Activated naive CD4-positive, alpha-beta T cell treated with anti-CD3 and anti-CD28 coated beads, Interleukin-2, amount 50 U/mL, for 72 hours (primary cell): ENCODE data around the gene PEPD. TPM values are rescaled to one million over a fixed set of nuclear protein-coding genes. Genes with fewer than 3 reads are reported as not detected.

Source experiments
- ATAC-seq, 2 donors: fragments of 150-1000 bp; cut with Tn5 transposase; 2 replicates each; pipeline ENCODE4 v1.10.0; 2021; ENCODE audit warnings: mild to moderate bottlenecking in 2 of 2, moderate library complexity in 2 of 2
- DNase-seq, 2 donors: peaks; one replicate each; pipeline ENCODE4 v3.0.0; 2021 to 2022; ENCODE audit warnings: low spot score in 2 of 2
- H3K27ac Mint-ChIP-seq, 2 donors: one replicate each; pipeline ENCODE4 v1.8.0; 2022; ENCODE audit warnings: mild to moderate bottlenecking in 2 of 2, mixed read lengths in 2 of 2
- H3K36me3 Mint-ChIP-seq, 2 donors: one replicate each; pipeline ENCODE4 v1.8.0; 2022; ENCODE audit warnings: mixed read lengths in 2 of 2
- H3K9me3 Mint-ChIP-seq, 2 donors: one replicate each; pipeline ENCODE4 v1.8.0; 2022; ENCODE audit warnings: mixed read lengths in 2 of 2
- total RNA-seq, 2 donors: library from RNA; stranded (reverse); gene quantifications; one replicate each; pipeline ENCODE4 v1.2.3, GENCODE V29; 2022

The PEPD gene
- total RNA-seq, 2 donors from 2014 or later = 27.9 to 35.2 TPM

DNA sequence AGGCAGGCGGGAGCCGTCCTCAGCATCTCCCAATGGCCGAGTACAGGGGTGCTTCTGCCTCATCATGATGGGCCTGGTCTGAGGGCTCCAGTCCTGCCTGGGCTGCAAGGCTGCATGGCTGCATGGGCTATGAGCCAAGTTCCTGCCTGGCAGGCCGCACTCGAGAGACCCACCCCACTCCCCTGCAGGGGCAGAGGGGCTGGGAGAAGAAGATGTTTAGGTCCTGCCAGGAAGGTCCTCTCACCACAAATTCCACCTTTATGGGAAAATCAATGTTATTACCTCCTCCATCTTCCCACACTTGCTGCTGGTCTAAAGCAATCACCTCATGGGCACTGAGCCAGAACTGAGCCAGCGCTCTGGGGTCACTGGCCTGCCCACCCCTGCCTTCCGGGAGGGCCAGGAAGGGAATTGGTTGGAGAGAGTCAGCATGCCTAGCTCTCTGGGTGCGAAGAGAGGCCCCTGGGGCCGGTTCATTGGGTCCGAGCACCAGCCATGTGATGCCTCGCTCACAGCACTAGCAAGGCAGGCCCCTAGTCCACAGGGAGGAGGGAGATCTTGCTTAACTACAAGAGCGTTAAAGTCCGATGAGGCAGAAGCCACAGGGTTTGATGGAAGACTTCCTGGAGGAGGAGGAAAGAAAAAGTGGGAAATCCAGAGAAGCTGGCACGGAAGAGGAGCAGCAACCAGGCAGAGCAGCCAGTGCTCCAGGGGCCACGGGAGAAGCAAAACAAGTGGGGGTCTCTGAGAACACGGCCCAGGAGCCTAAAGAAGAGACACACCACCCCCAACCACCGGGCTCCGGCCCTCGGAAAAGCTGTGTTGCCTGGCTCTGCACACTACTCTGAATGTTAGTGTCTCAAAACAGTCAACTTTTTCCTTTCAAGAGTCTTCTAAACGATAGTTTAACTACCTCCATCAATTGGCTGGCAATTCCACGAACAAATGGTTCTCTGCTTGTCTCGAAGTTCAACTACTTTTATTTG lies 84.9 kb downstream of the PEPD start:
- Mint-ChIP-seq H3K27ac (peak overlapping the region in 1 of 2 donors; percentile 15), H3K36me3 (no peaks in the 10 kb centered on the region), H3K9me3 (no peaks in the 10 kb centered on the region)
- ATAC-seq = no peak
- no peak for DNase-seq

DNA sequence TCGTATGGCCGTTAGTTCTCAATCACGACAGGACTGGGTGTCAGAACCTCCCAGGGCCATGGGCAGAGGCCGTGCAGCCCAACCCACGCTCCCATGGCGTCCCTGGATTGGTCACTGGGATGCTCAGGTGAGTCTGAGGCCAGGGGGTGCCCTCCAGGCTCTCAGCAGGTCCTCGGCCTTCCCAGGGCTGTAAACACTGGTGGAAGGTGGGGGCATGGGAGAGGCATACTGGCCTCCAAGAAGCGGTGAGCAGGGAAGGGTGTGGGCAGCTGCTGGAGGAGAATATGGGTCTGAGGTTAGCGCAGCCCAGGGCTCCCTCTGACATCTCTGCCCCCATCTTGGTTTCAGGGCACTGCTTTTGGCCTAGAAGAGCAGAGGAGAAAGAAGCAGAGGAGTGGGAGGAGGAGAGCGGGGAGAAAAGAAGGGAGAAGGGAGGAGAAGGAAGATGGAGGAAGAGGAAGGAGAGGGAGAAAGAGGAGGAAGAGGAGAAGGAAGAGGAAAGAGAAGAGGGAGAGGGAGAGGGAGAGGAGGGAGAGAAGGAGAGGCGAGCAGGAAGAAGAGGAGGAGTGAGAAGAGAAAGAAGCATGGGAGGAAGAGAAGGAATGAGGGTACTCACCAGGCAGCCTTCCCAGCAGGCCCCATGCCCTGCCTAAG lies 85.8 kb downstream of the PEPD start:
- no peak for ATAC-seq
- peak overlapping the region; percentile 15 to 19 for H3K27ac Mint-ChIP-seq
- DNase-seq = no peak
- H3K36me3 Mint-ChIP-seq = no peaks in the 10 kb centered on the region
- no peaks in the 10 kb centered on the region for H3K9me3 Mint-ChIP-seq

DNA sequence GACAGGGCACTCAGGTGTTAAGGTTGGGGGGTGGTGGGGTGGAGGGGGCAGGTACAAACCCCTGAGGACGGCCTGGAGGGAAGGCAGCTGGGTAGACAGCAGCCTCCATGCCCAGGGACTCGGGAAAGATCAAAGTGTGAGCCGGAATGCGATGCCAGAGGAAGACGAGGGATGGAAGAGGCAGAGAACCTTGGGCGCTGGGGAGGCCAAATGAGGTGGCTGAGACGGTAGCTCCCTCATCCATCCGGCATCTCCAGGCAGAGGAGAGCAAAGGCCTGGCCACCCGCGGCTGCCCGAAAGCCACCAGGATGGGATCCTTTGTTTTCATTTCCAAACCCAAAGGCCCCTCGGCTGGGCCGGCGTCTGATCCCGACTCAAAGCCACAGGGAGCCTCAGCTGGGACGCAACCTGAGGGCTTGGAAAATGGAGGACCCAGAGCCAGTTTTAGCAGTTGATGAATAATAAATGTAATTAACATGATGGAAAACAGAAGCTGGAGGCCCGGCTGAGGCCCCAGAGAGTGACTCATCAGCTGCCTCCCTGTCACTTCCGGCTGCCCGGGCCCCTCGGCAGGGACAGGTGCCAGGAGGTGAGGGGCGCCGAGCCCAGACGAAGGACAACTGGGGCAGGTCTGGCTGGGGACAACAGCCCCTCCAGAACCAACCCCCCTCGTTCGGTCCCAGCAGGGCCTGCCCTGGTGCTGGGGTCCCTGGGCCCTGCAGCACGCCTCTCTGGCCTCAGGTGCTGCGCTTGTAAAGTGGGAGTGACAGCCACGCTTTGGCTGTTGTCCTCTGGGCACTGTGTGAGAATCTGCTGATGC lies 86.5 kb downstream of the PEPD start:
- no peak for DNase-seq
- H3K9me3 Mint-ChIP-seq = no peaks in the 10 kb centered on the region
- no peak for ATAC-seq
- H3K36me3 Mint-ChIP-seq = no peaks in the 10 kb centered on the region
- H3K27ac Mint-ChIP-seq = no peak overlapping the region

DNA sequence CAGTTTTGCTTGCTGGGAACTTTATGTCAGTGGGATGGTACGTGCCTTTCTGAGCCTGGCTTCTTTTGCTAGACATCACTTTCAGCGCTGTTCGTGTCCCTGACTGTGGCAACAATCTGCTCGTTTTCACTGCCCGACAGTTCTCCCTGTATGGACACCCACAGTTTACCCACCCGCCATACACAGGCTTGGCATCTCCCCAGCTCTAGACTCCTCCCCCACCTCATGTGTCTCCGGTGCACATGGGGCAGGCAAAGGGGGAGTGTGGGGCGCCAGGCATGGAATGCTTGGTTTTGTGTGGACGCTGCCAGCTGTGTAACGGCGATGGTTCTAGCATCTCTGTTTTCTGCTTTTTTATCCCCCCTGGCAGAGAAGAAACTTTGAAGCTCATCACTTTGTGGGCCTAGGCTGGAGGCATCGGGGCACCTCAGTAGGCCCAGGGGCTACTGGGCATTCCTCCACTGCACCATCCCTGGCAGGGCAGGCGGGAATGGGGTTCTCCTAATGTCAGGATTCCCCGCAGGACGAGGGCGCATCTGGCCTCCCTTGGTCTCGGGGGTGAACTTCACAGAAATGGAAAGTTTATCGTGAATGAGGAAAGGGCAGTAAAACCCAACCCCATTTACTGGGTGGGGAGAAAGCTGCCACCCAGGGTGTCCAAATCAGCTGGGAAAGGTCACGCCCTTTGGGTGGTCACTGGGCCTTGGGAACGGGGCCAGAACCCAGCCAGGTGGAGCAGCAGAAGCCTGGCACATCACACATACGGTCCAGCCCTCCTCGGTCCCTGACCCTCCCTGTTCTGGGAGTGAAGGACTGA lies 87.3 kb downstream of the PEPD start:
- no peaks in the 10 kb centered on the region for H3K36me3 Mint-ChIP-seq
- no peak for ATAC-seq
- no peak overlapping the region for H3K27ac Mint-ChIP-seq
- no peak for DNase-seq
- H3K9me3 Mint-ChIP-seq = no peaks in the 10 kb centered on the region

DNA sequence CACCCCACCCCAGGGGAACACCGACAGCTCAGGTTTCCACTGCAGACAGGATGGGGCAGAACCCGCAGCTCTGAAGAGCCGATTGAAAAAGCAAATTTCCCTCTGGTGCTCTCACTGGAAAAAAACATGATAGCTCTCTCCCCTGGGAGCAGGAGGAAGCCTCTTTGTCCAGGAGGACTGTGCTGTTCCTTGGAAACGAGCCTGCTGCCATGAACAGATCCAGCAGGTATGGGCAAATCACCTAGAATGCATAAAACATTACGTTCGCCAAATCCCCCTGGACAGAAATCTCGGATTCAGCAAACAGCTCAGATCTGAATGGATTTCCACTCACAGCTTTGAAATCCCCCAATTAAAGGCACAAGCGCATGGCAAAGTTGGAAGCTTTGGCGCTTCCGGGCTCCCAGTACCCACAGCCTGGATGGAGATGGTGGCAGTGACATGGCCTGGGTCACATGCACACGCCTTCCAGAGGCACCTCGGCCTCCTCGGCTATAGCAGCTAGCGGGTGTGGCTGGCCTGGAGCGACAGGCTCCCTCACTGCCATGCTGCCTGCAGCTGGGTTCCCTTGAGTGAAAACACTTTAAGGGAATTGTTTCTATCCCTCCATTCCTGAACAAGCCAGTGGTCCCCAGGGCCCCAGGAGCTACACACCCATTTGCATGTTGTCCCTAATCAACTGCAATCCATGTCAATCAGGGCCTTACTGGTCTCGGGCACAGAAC lies 89.0 kb downstream of the PEPD start:
- Mint-ChIP-seq H3K9me3 (no peaks in the 10 kb centered on the region), H3K27ac (no peak overlapping the region), H3K36me3 (no peaks in the 10 kb centered on the region)
- no peak for ATAC-seq
- DNase-seq = no peak

DNA sequence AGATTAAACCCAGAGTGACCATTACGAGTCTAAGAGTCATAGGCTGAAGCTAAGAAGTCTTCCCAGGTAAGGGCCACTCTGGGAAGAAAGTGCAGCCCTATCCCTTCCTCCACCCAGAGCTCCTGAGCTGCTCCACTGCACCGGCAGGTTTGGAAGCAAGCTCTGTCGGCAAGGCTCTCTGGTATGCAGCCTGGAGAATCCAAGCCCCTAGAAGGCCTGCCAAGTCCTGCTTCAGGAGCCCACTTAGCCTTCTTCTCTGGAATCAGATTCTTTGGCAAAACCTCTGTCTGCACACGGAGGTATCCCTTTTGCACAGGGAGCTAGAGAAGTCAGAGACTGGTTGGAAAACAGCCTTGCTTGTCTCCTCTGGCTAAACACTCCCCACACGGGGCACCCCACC lies 89.6 kb downstream of the PEPD start:
- no peaks in the 10 kb centered on the region for H3K9me3 Mint-ChIP-seq
- DNase-seq (no peak), ATAC-seq (no peak)
- H3K36me3 Mint-ChIP-seq = no peaks in the 10 kb centered on the region
- H3K27ac Mint-ChIP-seq = no peak overlapping the region

DNA sequence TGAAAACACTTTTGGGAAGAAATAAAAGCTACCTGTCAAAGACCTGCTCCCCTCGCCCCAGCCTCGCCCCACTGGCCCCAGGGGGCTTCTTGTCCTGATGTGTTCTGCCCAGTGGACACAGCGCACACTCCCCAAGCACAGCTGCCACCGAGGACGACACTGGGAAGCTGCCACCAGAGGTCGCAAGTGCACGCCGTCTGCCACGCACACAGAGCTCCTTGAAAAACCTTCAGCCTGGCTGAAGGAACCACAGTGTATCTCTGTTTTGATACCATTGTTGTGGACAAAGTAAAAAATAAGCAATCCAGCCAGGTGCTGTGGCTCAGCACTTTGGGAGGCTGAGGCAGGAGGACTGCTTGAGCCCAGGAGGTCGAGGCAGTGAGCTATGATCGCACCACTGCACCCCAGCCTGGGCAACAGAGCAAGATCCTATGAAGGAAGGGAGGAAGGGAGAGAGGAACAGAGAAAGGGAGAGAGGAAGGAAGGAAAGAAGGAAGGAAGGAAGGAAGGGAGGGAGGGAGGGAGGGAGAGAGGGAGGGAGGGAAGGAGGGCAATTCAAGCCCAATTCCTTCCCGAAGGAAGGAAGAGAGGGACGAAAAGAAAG lies 90.8 kb downstream of the PEPD start:
- Mint-ChIP-seq H3K27ac (no peak overlapping the region), H3K36me3 (no peaks in the 10 kb centered on the region), H3K9me3 (no peaks in the 10 kb centered on the region)
- DNase-seq (peak in 1 of 2 donors; percentile 73), ATAC-seq (peak; percentile 82 to 83)

DNA sequence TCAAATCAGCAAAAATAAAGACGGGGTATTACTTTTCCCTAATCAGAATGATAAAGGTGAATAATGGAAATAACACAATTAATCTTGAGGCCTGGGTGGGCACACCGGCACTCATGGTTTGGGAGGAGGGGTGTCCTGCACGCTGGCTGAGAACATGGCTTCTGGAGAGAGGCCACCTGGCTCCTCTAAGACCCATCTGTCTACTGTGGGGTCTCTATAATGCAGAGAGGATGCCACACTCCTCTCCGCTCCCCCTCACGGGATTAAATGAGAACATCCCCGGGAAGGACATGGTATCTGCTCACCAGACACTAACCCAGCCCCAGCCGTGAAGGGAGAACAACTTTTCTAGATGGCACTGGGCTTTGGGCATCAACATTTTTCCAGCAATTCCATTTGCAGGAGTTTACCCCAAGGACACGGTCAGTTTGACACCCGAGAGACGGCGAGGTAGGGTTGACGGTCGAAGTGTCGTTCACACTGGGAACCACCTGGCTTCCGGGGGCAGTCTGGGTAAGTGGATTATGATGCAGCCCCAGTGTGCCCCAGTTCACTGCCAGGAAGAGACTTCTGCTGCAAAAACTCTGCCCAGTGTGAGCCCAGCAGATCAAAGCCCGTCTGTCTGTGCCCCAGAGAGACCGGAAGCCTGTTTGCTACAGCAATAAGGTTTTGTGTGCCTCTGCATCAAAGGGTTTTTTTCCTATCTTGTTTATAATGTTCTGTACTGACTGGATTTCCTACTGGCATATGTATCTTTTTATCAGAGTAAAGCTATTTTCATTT lies 91.5 kb downstream of the PEPD start:
- ATAC-seq (peak; percentile 35 to 55), DNase-seq (no peak)
- H3K9me3 Mint-ChIP-seq = no peaks in the 10 kb centered on the region
- no peaks in the 10 kb centered on the region for H3K36me3 Mint-ChIP-seq
- no peak overlapping the region for H3K27ac Mint-ChIP-seq

DNA sequence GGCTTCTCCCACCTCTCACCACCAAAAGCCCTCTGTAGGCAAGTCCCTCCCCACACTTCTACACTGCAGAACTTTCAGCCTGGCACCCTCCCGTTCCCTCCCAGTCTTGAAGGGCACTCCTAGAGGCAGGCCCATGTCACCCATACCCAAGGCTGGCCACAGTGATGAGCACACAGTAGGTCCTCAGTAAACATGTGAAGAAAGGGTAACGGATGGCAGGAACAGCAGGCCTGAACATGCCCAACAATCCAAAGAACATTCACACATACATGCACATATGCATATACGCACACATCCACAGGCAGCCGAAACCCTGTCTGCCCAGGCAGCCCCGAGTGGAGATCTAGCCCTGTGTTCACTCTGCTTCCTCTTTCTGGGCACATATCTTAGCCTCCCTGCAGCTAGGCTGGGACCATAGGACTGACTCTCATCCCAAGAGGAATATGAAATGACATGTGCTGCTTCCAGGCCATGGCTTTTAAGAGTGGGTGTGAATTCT lies 92.9 kb downstream of the PEPD start:
- H3K9me3 Mint-ChIP-seq = no peaks in the 10 kb centered on the region
- ATAC-seq (no peak), DNase-seq (no peak)
- H3K27ac Mint-ChIP-seq = peak overlapping the region in 1 of 2 donors; percentile 46
- H3K36me3 Mint-ChIP-seq = no peaks in the 10 kb centered on the region

DNA sequence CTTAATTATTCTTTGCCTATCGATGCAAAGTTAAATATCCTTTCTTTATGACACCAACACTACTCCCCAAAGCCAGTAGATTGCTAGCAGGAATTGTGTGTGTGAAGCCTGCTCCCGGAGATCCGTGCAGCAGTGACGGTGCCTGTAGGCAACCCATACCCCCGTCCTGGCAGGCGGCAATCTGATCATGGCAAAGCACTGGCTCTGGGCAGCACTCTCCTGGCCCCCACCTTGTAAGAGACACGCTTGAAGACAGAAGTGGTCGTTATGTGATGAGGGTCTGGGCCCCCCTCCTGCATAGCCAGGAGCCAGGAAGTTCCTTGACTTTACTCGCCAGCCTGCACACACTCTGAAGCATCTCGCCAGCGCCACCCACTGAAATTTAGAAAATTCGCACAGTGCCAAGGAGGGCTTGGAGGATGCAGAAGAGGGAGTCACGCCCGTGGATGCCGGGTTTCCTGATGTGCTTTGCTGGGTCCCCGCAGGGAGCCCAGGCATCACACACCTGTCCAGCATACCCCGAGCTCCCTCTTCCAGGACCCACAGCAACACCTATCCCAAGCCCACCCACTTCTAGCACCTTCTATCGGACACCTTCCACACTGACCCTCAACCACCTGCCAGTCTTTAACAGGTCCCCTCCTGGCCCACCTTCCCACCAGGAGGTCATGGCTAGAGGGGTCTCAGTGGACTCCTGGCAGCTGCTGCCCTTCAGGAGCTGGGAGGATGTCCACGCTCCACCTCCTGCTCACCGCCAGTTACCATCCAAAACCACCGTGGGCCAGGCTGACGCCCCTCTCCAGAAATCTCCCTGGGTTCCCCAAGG lies 93.6 kb downstream of the PEPD start:
- H3K36me3 Mint-ChIP-seq = no peaks in the 10 kb centered on the region
- H3K27ac Mint-ChIP-seq = peak overlapping the region in 1 of 2 donors; percentile 46
- DNase-seq (no peak), ATAC-seq (no peak)
- H3K9me3 Mint-ChIP-seq = no peaks in the 10 kb centered on the region

DNA sequence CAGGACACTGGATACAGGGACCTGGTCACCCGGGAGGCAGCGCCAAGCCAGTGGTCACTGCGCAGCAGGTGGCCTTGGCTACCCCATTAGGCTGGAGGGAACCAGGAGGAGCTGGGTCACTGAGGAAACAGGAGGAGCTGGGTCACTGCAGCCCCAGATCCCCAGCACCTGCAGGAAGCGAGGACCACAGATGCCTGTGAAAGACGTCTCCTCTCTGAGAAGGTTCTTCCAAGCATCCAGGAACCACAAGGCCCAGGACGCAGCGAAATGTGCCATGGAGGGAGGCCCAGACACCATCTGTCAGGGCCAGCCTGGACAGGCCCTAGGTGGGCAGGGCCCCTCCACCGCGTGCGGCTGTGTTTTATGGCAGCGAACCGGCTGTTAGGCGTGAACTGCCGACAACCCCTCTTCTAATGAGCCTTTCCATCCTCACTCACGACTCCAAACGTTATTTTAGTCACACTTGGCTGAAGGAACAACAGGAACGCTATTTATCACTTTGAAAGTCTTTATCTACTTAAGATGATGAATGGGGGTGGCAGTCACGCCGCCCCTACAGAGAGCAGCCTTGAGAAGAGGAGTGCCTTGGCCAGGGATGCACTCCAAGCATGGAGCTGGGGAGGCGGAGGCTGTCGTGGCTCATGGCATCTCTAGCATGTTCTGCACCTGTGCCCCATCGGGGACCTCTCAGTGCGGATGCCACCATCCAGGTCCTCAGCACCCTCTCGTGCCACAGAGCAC lies 94.8 kb downstream of the PEPD start:
- ATAC-seq (no peak), DNase-seq (no peak)
- Mint-ChIP-seq H3K9me3 (no peaks in the 10 kb centered on the region), H3K27ac (no peak overlapping the region), H3K36me3 (no peaks in the 10 kb centered on the region)

DNA sequence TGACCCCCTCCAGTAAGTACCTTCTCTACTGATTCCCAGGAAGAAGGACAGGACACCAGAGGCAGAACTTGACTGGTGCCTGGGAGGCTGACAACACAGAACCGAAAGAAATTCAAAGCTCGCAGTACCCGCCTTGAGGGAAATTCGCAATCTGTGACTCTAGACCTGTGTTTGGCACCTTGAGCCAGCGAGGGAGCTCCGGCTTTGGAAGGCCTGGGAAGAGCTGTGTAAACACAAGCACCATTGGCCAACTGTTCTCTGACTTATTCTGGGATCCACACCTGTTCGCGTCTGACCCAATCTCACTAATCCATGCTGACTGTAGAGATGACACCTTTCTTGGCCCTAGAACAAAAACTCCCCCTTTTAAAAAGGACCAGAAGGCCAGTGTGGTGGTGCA lies 97.4 kb downstream of the PEPD start:
- Mint-ChIP-seq H3K9me3 (no peaks in the 10 kb centered on the region), H3K36me3 (no peaks in the 10 kb centered on the region), H3K27ac (no peak overlapping the region)
- no peak for ATAC-seq
- DNase-seq = no peak
